ENCODE data around the gene TFDP2. TPM values are rescaled to one million over a fixed set of nuclear protein-coding genes. Genes with fewer than 3 reads are reported as not detected.
A peak's percentile ranks its signal among the peaks of the same experiment; 100 is the strongest.

Gene TFDP2, protein sequence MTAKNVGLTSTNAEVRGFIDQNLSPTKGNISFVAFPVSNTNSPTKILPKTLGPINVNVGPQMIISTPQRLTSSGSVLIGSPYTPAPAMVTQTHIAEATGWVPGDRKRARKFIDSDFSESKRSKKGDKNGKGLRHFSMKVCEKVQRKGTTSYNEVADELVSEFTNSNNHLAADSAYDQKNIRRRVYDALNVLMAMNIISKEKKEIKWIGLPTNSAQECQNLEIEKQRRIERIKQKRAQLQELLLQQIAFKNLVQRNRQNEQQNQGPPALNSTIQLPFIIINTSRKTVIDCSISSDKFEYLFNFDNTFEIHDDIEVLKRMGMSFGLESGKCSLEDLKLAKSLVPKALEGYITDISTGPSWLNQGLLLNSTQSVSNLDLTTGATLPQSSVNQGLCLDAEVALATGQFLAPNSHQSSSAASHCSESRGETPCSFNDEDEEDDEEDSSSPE
- total RNA-seq (2014; rRNA removed; shearing (Covaris generic); ENCODE audit: low replicate concordance), result 45.6 and 48.7 TPM in 2 replicates

DNA sequence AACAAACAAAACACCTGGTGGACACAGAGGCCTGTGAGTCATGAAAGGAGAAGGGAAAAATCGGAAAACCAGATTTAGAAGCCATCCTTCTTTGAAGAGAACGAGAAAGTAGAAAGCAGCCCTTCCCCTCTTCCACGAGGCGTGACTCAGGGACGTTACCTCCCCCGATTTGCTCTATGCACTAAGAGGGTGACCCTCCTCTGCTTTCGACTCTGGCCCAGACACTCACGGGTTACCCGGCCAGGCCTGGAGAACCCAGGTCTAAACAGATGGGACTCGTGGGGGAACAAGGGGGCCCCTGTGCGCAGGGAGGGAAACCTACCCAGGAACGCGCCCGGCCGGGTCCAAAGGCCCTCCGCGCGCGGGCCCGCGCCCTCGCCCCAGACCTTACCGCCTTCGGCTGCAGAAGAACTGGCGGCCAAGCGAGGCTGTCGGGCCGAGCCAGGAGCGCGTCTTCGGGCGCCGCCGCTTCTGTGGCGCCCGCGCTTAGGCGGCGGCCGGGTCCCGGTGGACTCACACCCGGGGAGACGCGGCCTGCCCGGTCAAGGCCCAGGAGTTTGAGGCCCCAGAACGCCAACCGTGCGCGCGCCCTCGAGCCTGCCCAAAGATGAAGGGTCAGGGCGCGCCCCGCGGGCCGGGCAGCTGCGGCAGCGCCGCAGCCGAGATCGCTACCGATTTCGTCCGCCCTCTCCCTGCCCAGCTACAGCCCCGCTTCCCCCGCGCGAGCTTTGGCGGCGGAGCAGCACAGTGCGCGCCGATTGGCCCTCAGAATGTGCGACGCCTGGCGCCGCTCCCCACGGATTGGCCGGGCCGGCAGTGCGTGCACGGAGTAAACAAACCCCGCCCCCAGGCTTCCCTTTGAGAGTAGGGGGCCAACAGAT lies at the start of gene TFDP2:
Gene TFDP2, minus strand, starts transcription at position 753 of the 881 bp plus-strand sequence. CDS start 47,795 bp downstream, outside the sequence.
- Histone ChIP-seq H4K20me1 (ENCODE audit: insufficient read depth, low read depth, low read length) (no peaks in the 10 kb centered on the region), H3K9me3 (ENCODE audit: low read length) (no peaks in the 10 kb centered on the region), H3K4me2 (ENCODE audit: low read depth, low read length, poor library complexity, severe bottlenecking) (peak within 1 kb of the TSS; percentile 61), H3K79me2 (ENCODE audit: low read length) (no peaks in the 10 kb centered on the region), H3K4me1 (ENCODE audit: low read length) (peaks cover 11% of the 10 kb centered on the region), H3K9ac (ENCODE audit: low read length) (peak within 1 kb of the TSS; percentile 71), H3K9me2 (replicated peaks; ENCODE audit: insufficient read depth, low read length) (no peaks in the 10 kb centered on the region), H3K27ac (ENCODE audit: low read length) (no peak within 1 kb of the TSS), H3K36me3 (ENCODE audit: insufficient read depth, low read length) (no peaks in the 10 kb centered on the region), H2AFZ (ENCODE audit: low read length) (peak within 1 kb of the TSS; percentile 38), H3K4me3 (ENCODE audit: low read length) (peak within 1 kb of the TSS; percentile 74), H3K27me3 (ENCODE audit: low read length) (no peaks in the 10 kb centered on the region)
- peak; percentile 86 for DNase-seq

DNA sequence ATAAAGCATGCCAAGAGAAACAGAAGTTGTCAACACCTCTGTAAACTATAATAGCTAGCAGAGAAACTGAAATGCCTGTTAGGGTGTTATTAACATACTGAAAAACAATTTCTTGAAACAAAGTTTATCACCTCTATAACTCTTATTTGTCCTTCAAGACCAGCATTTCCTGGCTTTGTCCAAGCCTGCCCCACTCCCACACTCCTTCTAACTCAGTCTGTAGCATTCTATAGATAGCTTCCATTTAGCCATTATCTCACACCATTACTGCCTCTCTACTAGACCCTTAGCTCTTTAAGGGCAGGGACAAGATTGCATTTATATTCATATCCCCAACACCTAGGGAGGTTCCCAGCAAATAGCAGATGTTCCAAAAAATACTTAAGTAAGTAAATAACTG lies 39.5 kb upstream of the TFDP2 start:
- H3K36me3 ChIP-seq (ENCODE audit: insufficient read depth, low read length), result no peaks in the 10 kb centered on the region
- H3K9ac ChIP-seq (ENCODE audit: low read length), result no peak overlapping the region
- no peaks in the 10 kb centered on the region for H3K79me2 ChIP-seq (ENCODE audit: low read length)

DNA sequence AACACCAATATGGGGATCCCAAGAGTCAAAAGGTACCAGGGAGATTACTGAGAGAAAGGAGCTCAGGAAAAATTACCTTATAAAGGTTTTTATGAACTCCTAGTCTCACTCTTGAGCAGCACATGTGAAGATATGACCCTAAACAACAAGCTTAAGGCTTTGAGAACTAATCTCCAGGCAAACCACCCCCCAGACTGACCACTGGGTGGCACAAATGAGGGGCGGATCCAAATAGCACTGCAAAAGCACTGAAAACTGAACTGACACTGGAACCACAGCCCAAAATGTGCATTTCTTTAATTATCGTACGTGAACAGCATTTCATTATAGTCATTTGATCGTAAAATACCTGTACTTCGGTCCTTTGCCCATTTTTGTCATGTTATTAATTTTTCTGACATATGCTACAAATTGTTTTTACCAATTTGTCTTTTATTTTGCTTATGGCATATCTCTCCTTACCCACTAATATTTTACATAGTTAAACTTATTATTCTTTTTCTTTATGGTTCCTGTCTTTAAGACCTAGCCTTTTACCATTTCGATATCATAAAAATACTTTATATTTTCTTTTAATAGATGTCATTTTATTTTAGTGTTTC lies 31.5 kb upstream of the TFDP2 start:
- Histone ChIP-seq H3K27ac (ENCODE audit: low read length) (no peak overlapping the region), H3K27me3 (ENCODE audit: low read length) (no peaks in the 10 kb centered on the region), H3K79me2 (ENCODE audit: low read length) (no peaks in the 10 kb centered on the region), H4K20me1 (ENCODE audit: insufficient read depth, low read depth, low read length) (no peaks in the 10 kb centered on the region), H3K9ac (ENCODE audit: low read length) (no peak overlapping the region), H3K4me3 (ENCODE audit: low read length) (no peak overlapping the region), H3K4me1 (ENCODE audit: low read length) (no peaks in the 10 kb centered on the region), H3K9me3 (ENCODE audit: low read length) (no peaks in the 10 kb centered on the region), H2AFZ (ENCODE audit: low read length) (no peak overlapping the region), H3K4me2 (ENCODE audit: low read depth, low read length, poor library complexity, severe bottlenecking) (no peak overlapping the region), H3K9me2 (replicated peaks; ENCODE audit: insufficient read depth, low read length) (no peaks in the 10 kb centered on the region), H3K36me3 (ENCODE audit: insufficient read depth, low read length) (no peaks in the 10 kb centered on the region)
- DNase-seq, result peak; percentile 74

More for the DNA sequence above, 39.5 kb upstream of the TFDP2 start:
- no peak for DNase-seq
- Histone ChIP-seq H3K4me2 (ENCODE audit: low read depth, low read length, poor library complexity, severe bottlenecking) (no peak overlapping the region), H2AFZ (ENCODE audit: low read length) (no peak overlapping the region), H3K4me3 (ENCODE audit: low read length) (no peak overlapping the region), H3K4me1 (ENCODE audit: low read length) (no peaks in the 10 kb centered on the region), H4K20me1 (ENCODE audit: insufficient read depth, low read depth, low read length) (no peaks in the 10 kb centered on the region), H3K9me2 (replicated peaks; ENCODE audit: insufficient read depth, low read length) (no peaks in the 10 kb centered on the region), H3K27ac (ENCODE audit: low read length) (no peak overlapping the region), H3K27me3 (ENCODE audit: low read length) (no peaks in the 10 kb centered on the region), H3K9me3 (ENCODE audit: low read length) (no peaks in the 10 kb centered on the region)

DNA sequence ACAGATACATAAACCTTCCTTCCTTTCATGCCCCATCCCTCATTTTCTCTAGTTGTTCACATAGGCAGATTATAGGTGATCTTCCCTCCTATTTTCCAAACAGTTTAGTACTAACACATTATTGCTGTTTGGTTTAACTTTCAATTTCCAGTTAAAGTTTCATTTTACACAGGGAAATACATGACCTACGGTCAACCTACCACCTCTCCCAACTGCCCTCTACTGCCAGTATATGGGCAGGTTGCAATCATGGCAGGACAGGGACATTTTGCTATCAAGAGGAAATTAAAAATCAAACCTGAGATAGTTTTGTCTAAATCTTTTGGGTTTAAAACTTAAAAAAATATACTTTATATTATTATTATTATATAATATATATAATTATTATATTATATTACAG lies 26.1 kb upstream of the TFDP2 start:
- Histone ChIP-seq H3K4me1 (ENCODE audit: low read length) (no peaks in the 10 kb centered on the region), H3K27ac (ENCODE audit: low read length) (no peak overlapping the region), H3K9me2 (replicated peaks; ENCODE audit: insufficient read depth, low read length) (no peaks in the 10 kb centered on the region), H3K79me2 (ENCODE audit: low read length) (no peaks in the 10 kb centered on the region), H3K9ac (ENCODE audit: low read length) (no peak overlapping the region), H3K27me3 (ENCODE audit: low read length) (no peaks in the 10 kb centered on the region), H3K4me3 (ENCODE audit: low read length) (no peak overlapping the region), H3K36me3 (ENCODE audit: insufficient read depth, low read length) (no peaks in the 10 kb centered on the region), H4K20me1 (ENCODE audit: insufficient read depth, low read depth, low read length) (no peaks in the 10 kb centered on the region), H2AFZ (ENCODE audit: low read length) (no peak overlapping the region), H3K4me2 (ENCODE audit: low read depth, low read length, poor library complexity, severe bottlenecking) (no peak overlapping the region), H3K9me3 (ENCODE audit: low read length) (no peaks in the 10 kb centered on the region)
- DNase-seq, result no peak

DNA sequence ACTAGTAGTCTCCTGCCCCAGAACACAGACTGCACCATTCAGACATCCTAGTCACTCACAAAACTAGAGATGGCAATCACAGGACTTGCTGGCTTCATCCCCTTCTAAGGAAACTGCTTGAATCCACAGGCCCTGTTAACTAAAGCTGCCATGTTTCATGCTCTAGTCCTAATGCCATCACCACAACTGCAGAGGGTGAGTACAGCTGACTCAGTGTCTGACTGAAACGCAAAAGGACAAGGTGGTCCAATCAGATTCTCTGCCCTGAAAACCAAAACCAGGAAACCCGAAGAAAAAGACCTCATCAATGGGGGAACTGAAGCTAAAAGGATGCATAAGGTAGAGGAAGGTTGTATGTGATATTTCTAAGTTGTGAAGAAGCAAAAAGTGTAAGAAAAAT lies 25.2 kb upstream of the TFDP2 start:
- Histone ChIP-seq H3K36me3 (ENCODE audit: insufficient read depth, low read length) (no peaks in the 10 kb centered on the region), H3K27ac (ENCODE audit: low read length) (no peak overlapping the region), H2AFZ (ENCODE audit: low read length) (no peak overlapping the region), H3K9ac (ENCODE audit: low read length) (no peak overlapping the region), H3K9me3 (ENCODE audit: low read length) (no peaks in the 10 kb centered on the region), H3K4me2 (ENCODE audit: low read depth, low read length, poor library complexity, severe bottlenecking) (no peak overlapping the region), H3K4me1 (ENCODE audit: low read length) (no peaks in the 10 kb centered on the region), H4K20me1 (ENCODE audit: insufficient read depth, low read depth, low read length) (no peaks in the 10 kb centered on the region), H3K4me3 (ENCODE audit: low read length) (no peak overlapping the region), H3K79me2 (ENCODE audit: low read length) (no peaks in the 10 kb centered on the region), H3K27me3 (ENCODE audit: low read length) (no peaks in the 10 kb centered on the region), H3K9me2 (replicated peaks; ENCODE audit: insufficient read depth, low read length) (no peaks in the 10 kb centered on the region)
- no peak for DNase-seq

DNA sequence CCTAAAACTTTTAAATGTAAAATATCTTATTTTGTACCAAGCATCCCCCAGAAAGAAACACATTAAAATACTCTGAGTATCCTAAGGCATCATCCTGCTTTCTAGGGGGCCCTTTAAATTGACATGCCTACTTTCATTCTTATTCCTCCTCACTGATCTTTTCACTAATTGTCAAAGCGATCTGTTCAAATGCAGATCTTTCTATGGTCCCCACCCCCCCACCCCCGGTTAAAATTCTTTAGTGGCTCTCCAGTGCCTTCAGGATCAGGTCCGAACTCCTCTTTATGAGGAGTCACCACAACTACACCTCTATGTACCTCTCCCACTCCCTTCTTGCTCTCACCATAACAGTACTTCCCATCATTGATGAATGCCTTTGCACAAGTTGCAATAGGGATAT lies 19.2 kb upstream of the TFDP2 start:
- no peaks in the 10 kb centered on the region for H3K4me1 ChIP-seq (ENCODE audit: low read length)
- H3K4me2 ChIP-seq (ENCODE audit: low read depth, low read length, poor library complexity, severe bottlenecking), result no peak overlapping the region
- H3K4me3 ChIP-seq (ENCODE audit: low read length), result no peak overlapping the region
- H3K9me2 ChIP-seq (replicated peaks; ENCODE audit: insufficient read depth, low read length), result no peaks in the 10 kb centered on the region
- H3K9me3 ChIP-seq (ENCODE audit: low read length), result no peaks in the 10 kb centered on the region
- no peak for DNase-seq
- H2AFZ ChIP-seq (ENCODE audit: low read length), result no peak overlapping the region
- H3K27me3 ChIP-seq (ENCODE audit: low read length), result no peaks in the 10 kb centered on the region
- no peaks in the 10 kb centered on the region for H3K36me3 ChIP-seq (ENCODE audit: insufficient read depth, low read length)
- H3K79me2 ChIP-seq (ENCODE audit: low read length), result no peaks in the 10 kb centered on the region
- H4K20me1 ChIP-seq (ENCODE audit: insufficient read depth, low read depth, low read length), result no peaks in the 10 kb centered on the region
- no peak overlapping the region for H3K27ac ChIP-seq (ENCODE audit: low read length)
- H3K9ac ChIP-seq (ENCODE audit: low read length), result no peak overlapping the region

DNA sequence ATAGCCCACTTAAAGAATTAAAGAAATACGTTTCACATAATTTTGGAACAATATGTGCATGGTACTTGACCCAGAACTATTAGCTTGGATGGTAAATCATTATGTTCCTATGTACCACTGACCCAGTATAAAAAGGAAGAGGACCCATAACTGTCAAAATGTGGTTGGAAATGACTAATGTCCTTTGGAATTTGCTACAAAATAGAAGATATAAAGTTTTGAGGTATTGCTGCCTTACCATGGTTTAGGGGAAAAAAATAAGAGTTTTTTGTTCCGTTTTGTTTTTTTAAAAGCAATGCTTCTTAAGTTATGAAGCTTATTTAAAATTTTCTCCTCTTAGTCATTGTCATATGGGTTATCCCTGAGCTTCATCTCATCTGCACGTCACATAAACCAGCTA lies 15.8 kb upstream of the TFDP2 start:
- no peaks in the 10 kb centered on the region for H3K79me2 ChIP-seq (ENCODE audit: low read length)
- no peak overlapping the region for H3K27ac ChIP-seq (ENCODE audit: low read length)
- H3K4me1 ChIP-seq (ENCODE audit: low read length), result no peaks in the 10 kb centered on the region
- H4K20me1 ChIP-seq (ENCODE audit: insufficient read depth, low read depth, low read length), result no peaks in the 10 kb centered on the region
- no peak overlapping the region for H2AFZ ChIP-seq (ENCODE audit: low read length)
- no peaks in the 10 kb centered on the region for H3K27me3 ChIP-seq (ENCODE audit: low read length)
- H3K36me3 ChIP-seq (ENCODE audit: insufficient read depth, low read length), result no peaks in the 10 kb centered on the region
- H3K9me3 ChIP-seq (ENCODE audit: low read length), result no peaks in the 10 kb centered on the region
- H3K9ac ChIP-seq (ENCODE audit: low read length), result no peak overlapping the region
- H3K4me3 ChIP-seq (ENCODE audit: low read length), result no peak overlapping the region
- H3K9me2 ChIP-seq (replicated peaks; ENCODE audit: insufficient read depth, low read length), result no peaks in the 10 kb centered on the region
- no peak overlapping the region for H3K4me2 ChIP-seq (ENCODE audit: low read depth, low read length, poor library complexity, severe bottlenecking)
- DNase-seq, result no peak

All from Karpas-422 (cell line).